PC-3 (cell line): ENCODE data around the gene COX6B1. TPM values are rescaled to one million over a fixed set of nuclear protein-coding genes. Genes with fewer than 3 reads are reported as not detected.

Source experiments
- ATAC-seq: fragments of 200-7000 bp; cut with Tn5 transposase; 2 replicates; pipeline ENCODE4 v1.9.1; 2020; ENCODE audit warnings: mild to moderate bottlenecking, moderate library complexity
- BruUV-seq: library from RNA; stranded (reverse); fragments of 400-500 nt; replicated peaks from 2 replicates; lab custom pipeline; 2021; lab: Mats Ljungman, UMichigan
- CTCF ChIA-PET: fragments of 300-600 bp; sonication (Branson Sonifier 250); formaldehyde crosslinking; loops from one replicate; lab custom pipeline; 2022; ENCODE audit warnings: antibody characterized with exemption; lab: Charles Lee
- POLR2A ChIA-PET: fragments of 300-600 bp; sonication (Branson Sonifier 250); formaldehyde crosslinking; loops from one replicate; lab custom pipeline; 2022; ENCODE audit warnings: antibody characterized with exemption; ENCODE audit not compliant: unreplicated experiment; lab: Charles Lee
- DNase-seq: peaks from one replicate; pipeline ENCODE4 v3.0.0-alpha.2; 2015
- H2AFZ ChIP-seq: fragments of 300-600 bp; sonication (generic); 2 replicates; pipeline ENCODE4 v1.6.0; 2016; ENCODE audit warnings: antibody characterized with exemption, low read length
- H3F3A ChIP-seq: fragments of 300-600 bp; sonication (generic); one replicate; pipeline ENCODE4 v1.6.0; 2017; ENCODE audit warnings: antibody characterized with exemption, low read length, control low read depth, mild to moderate bottlenecking; ENCODE audit not compliant: unreplicated experiment
- H3K27ac ChIP-seq: fragments of 300-600 bp; sonication (generic); 2 replicates; pipeline ENCODE4 v1.5.1; 2016; ENCODE audit warnings: mild to moderate bottlenecking, low read length
- H3K27me3 ChIP-seq: fragments of 300-600 bp; sonication (generic); 2 replicates; pipeline ENCODE4 v1.6.1; 2016; ENCODE audit warnings: low read length, mixed read lengths
- H3K36me3 ChIP-seq: fragments of 300-600 bp; sonication (generic); 2 replicates; pipeline ENCODE4 v1.6.1; 2016; ENCODE audit warnings: low read depth, mixed run types, low read length, mixed read lengths
- H3K4me1 ChIP-seq: fragments of 300-600 bp; sonication (generic); 2 replicates; pipeline ENCODE4 v1.5.1; 2016; ENCODE audit warnings: low read length; ENCODE audit not compliant: insufficient read depth
- H3K4me2 ChIP-seq: fragments of 300-600 bp; sonication (generic); 2 replicates; pipeline ENCODE4 v1.6.0; 2016; ENCODE audit warnings: low read length
- H3K4me3 ChIP-seq: fragments of 300-600 bp; sonication (generic); 2 replicates; pipeline ENCODE4 v1.5.1; 2016; ENCODE audit warnings: mild to moderate bottlenecking, low read length, mixed read lengths
- H3K79me2 ChIP-seq: fragments of 300-600 bp; sonication (generic); 2 replicates; pipeline ENCODE4 v1.6.1; 2017; ENCODE audit warnings: low read length, mixed read lengths
- H3K9ac ChIP-seq: fragments of 300-600 bp; sonication (generic); 2 replicates; pipeline ENCODE4 v1.6.0; 2016; ENCODE audit warnings: mild to moderate bottlenecking, low read length
- H3K9me2 ChIP-seq: fragments of 300-600 bp; sonication (generic); replicated peaks from 2 replicates; pipeline ENCODE4 v1.6.1; 2016; ENCODE audit warnings: mixed run types, low read length, mixed read lengths
- H3K9me3 ChIP-seq: fragments of 300-600 bp; sonication (generic); 2 replicates; pipeline ENCODE4 v1.6.1; 2016; ENCODE audit warnings: low read length, mixed read lengths
- H4K20me1 ChIP-seq: fragments of 300-600 bp; sonication (generic); 2 replicates; pipeline ENCODE4 v1.6.1; 2016; ENCODE audit warnings: low read length, mixed read lengths
- CTCF ChIP-seq: fragments of 300-600 bp; sonication (generic); conservative IDR thresholded peaks from 2 replicates; pipeline ENCODE4 v1.5.1; 2017; ENCODE audit warnings: antibody characterized with exemption, low read depth, mild to moderate bottlenecking, low read length
- EZH2 ChIP-seq: fragments of 300-600 bp; sonication (generic); IDR thresholded peaks from one replicate; pipeline ENCODE4 v1.6.1; 2017; ENCODE audit warnings: antibody characterized with exemption, mild to moderate bottlenecking, low read length; ENCODE audit not compliant: unreplicated experiment
- EZH2phosphoT487 ChIP-seq: fragments of 300-600 bp; sonication (generic); IDR thresholded peaks from 2 replicates; pipeline ENCODE4 v1.6.1; 2018; ENCODE audit warnings: mild to moderate bottlenecking, antibody characterized with exemption, low read length, borderline replicate concordance
- intact Hi-C: fragments of 100-400 bp; cut with micrococcal nuclease; formaldehyde crosslinking; loops from 2 replicates; pipeline ENCODE4 v1.9.0; 2023
- total RNA-seq: library from RNA; depleted of rRNA; stranded (reverse); fragments of >200 nt; gene quantifications from 2 replicates; pipeline ENCODE4 v1.2.3, GENCODE V29; 2014

The COX6B1 gene
- total RNA-seq, 1 experiment from 2014 or later: 563 TPM

- H3K4me3 ChIP-seq: no peak overlapping the region
- H3K9me3 ChIP-seq: no peaks in the 10 kb centered on the region
- DNase-seq (no peak), ATAC-seq (no peak)
- no peak for TF ChIP-seq EZH2
- TF ChIP-seq CTCF: no peak
- no peak for TF ChIP-seq EZH2phosphoT487
- no peaks in the 10 kb centered on the region for H3F3A ChIP-seq
- H2AFZ ChIP-seq: no peak overlapping the region
- no TSS peak for BruUV-seq
- no peaks in the 10 kb centered on the region for H3K4me1 ChIP-seq
- POLR2A ChIA-PET: no interaction called here
- no peaks in the 10 kb centered on the region for H3K27me3 ChIP-seq
- no peaks in the 10 kb centered on the region for H3K9me2 ChIP-seq
- CTCF ChIA-PET: no interaction called here
- no peaks in the 10 kb centered on the region for H4K20me1 ChIP-seq
- no peak overlapping the region for H3K27ac ChIP-seq
- intact Hi-C loops: no loop called here
- H3K36me3 ChIP-seq: no peaks in the 10 kb centered on the region
- H3K4me2 ChIP-seq: no peak overlapping the region
- no peaks in the 10 kb centered on the region for H3K79me2 ChIP-seq
- no peak overlapping the region for H3K9ac ChIP-seq
Observed at GRCh38 chr19:35620001-35620400, 28.1 kb upstream of the COX6B1 start.

GRCh38 chr19:35621708-35622107 is 26.4 kb upstream of the COX6B1 start:
- H3K9ac ChIP-seq: no peak overlapping the region
- H3K79me2 ChIP-seq: no peaks in the 10 kb centered on the region
- POLR2A ChIA-PET: no interaction called here
- CTCF ChIA-PET: no interaction called here
- ATAC-seq (no peak), DNase-seq (no peak)
- no peaks in the 10 kb centered on the region for H3K9me3 ChIP-seq
- no peaks in the 10 kb centered on the region for H3F3A ChIP-seq
- no peak overlapping the region for H3K4me3 ChIP-seq
- BruUV-seq: no TSS peak
- no peak overlapping the region for H3K27ac ChIP-seq
- H3K27me3 ChIP-seq: no peaks in the 10 kb centered on the region
- H4K20me1 ChIP-seq: no peaks in the 10 kb centered on the region
- no peaks in the 10 kb centered on the region for H3K4me1 ChIP-seq
- intact Hi-C loops: no loop called here
- no peaks in the 10 kb centered on the region for H3K36me3 ChIP-seq
- H3K9me2 ChIP-seq: no peaks in the 10 kb centered on the region
- TF ChIP-seq CTCF: no peak
- TF ChIP-seq EZH2phosphoT487: no peak
- no peak for TF ChIP-seq EZH2
- H2AFZ ChIP-seq: no peak overlapping the region
- no peak overlapping the region for H3K4me2 ChIP-seq

- no peak overlapping the region for H3K27ac ChIP-seq
- H3K4me3 ChIP-seq: no peak overlapping the region
- H3F3A ChIP-seq: no peaks in the 10 kb centered on the region
- no peaks in the 10 kb centered on the region for H3K9me3 ChIP-seq
- no peaks in the 10 kb centered on the region for H3K79me2 ChIP-seq
- intact Hi-C loops: no loop called here
- no peaks in the 10 kb centered on the region for H4K20me1 ChIP-seq
- ChIA-PET POLR2A (no interaction called here), CTCF (no interaction called here)
- H3K4me1 ChIP-seq: no peaks in the 10 kb centered on the region
- TF ChIP-seq EZH2phosphoT487 (no peak), EZH2 (no peak), CTCF (no peak)
- no peak overlapping the region for H2AFZ ChIP-seq
- DNase-seq (no peak), ATAC-seq (no peak)
- H3K9me2 ChIP-seq: no peaks in the 10 kb centered on the region
- BruUV-seq: no TSS peak
- no peaks in the 10 kb centered on the region for H3K27me3 ChIP-seq
- no peaks in the 10 kb centered on the region for H3K36me3 ChIP-seq
- no peak overlapping the region for H3K9ac ChIP-seq
- H3K4me2 ChIP-seq: no peak overlapping the region
Observed at GRCh38 chr19:35622750-35623149, 25.4 kb upstream of the COX6B1 start.
